ENCODE measurements around the gene TRIM48.
"Not testable (repeated sequence)": the region's sequence is repeated elsewhere in the genome, so short reads cannot be mapped to it uniquely, and the experiment has no call there.

Gene TRIM48

GRCh38 chr11:55261855-55262254, at the start of gene TRIM48:
Gene TRIM48, plus strand, starts transcription at chr11:55262155. Its CDS starts 113 bp downstream, at chr11:55262268.
- in situ Hi-C loops (cut with HindIII; ENCODE audit: low sequenced_read_pairs); DNase-seq (ENCODE audit: low read depth); H3K4me3 ChIP-seq (ENCODE audit: low read depth, low read length): not testable (repeated sequence)

- DNase-seq (ENCODE audit: low read depth); in situ Hi-C loops (cut with HindIII; ENCODE audit: low sequenced_read_pairs); H3K4me3 ChIP-seq (ENCODE audit: low read depth, low read length): not testable (repeated sequence)
These were observed 23.6 kb upstream of the TRIM48 start for GRCh38 chr11:55238316-55238715.

GRCh38 chr11:55263081-55263480, 1.1 kb downstream of the TRIM48 start:
- DNase-seq (ENCODE audit: low read depth) = no peak
- no peak for TF ChIP-seq CTCF (IDR thresholded peaks at IDR 0.05; ENCODE audit: low read depth, low read length, missing control alignments)
- in situ Hi-C loops (cut with HindIII; ENCODE audit: low sequenced_read_pairs) = no loop called here
- H3K4me3 ChIP-seq (ENCODE audit: low read depth, low read length) = no peak overlapping the region
